ENCODE data around the gene HOXD8.

The HOXD8 gene

GRCh38 chr2:176117162-176117822 lies 12.2 kb upstream of the HOXD8 start:
- DNase-seq: no peak

DNA sequence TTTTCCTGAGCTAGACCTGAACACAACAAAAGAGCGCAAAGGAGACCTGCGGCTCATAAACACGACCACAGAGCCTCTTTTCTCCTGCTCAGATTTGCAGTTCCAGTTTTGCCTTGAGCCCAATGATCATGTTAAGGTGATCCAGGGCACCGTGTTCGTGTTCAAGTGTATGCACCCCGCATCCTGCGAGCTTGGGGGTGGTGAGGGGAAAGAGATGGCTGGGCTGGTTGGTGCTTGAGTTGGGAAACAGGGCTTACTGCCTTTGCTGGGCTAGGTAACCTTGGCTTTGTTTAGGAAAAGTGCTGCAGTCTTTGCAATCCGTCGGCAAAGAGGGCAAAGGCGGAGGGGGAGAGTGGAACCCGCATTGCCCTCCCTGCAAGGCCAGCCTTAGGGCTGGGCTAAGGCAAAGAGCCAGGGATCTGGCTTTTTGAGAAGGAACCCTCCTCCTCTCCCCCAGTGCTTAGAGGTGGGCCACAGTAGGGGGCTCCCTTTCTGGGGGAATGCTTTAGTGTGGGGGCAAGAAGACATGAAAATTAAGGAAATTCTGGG lies 11.6 kb upstream of the HOXD8 start:
- no peak for DNase-seq

GRCh38 chr2:176118601-176119339 lies 10.7 kb upstream of the HOXD8 start:
- peak; percentile 39 for DNase-seq

DNA sequence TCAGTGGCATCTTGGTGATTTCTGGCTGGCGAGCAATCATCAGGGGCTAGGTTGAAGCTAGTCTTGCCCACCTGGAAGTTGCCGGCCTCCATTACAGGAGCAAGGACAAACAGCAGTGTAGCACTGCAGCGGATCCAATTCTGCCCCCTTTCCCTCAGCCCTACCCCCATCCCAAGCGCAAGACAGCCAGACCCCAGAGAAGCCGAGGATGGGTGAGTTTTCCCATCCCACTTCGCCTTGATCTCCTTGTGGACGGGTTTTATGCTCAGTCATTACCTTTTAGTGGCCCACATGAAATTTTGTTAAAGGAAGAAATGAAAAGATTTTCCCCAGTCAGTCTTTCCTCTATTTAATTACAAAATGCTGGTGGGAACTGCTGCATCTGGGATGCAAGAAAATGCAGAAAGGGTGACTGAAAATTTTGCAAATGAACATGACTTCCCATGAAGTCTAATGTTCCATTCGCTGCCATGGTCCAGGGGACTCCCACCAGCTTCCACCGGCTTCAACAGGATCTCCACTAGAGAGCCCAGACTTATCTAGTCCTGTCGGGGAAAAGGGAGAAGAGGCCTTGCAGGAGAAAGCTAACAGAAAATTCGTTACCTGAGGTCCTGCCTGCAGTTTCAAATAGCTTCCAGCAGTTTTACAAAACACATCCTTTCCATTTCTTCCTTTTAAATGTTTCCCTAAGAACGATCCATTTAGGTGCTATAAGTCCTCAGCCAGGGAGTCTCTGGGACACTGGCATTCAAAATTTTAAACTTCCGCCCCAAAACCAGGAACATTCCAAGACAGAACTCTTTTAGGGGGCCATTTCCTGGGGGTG lies 8.9 kb upstream of the HOXD8 start:
- DNase-seq: no peak

DNA sequence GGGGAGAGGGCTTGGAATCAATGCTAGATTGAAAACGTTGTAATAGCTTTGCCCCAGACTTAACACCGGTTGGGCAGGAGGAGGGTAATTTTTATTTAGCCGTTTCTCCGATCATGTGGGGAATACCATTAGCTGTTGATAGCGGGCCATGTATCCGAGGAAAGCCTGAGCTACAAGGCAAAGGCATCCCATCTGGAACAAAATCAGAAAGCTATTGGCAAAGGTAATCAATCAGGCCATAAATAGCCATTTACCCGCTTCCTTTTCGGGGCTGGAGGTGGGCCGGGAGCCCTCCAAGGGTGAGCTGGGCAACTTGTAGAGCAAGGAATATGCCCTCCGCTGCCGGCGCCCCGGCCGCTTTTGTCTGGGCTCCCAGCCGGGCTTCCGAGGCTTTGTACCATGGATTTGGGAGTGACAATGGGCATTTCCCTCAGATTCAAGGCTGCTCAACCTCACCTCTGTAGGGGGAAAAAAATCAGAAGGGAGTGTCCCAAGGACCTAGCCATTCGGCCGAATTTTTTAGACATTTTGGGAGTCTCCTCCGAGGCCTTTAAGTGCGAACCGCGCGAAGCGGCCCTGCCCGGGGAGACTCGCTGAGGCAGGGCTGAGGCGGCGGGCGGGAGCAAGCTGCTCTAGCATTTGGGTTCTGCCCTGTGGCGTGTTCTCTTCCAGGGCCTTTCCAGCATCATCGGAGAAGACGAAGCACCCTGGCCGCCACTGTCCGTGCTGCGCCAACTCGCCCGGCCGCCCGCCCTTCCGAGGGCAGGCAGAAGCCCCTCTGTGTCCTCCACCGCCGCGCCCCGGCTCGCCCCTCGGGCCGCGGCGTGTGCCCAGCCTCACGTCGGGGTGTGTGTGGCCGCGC lies 8.1 kb upstream of the HOXD8 start:
- DNase-seq: no peak

- no peak for DNase-seq
These were observed 7.3 kb upstream of the HOXD8 start for GRCh38 chr2:176122052-176122682.

- no peak for DNase-seq
These were observed 6.7 kb upstream of the HOXD8 start, which contains the start of gene HOXD9 for GRCh38 chr2:176122683-176123410. Gene HOXD9 (plus strand): TSS chr2:176122719. CDS start chr2:176122769, 50 bp downstream.

DNA sequence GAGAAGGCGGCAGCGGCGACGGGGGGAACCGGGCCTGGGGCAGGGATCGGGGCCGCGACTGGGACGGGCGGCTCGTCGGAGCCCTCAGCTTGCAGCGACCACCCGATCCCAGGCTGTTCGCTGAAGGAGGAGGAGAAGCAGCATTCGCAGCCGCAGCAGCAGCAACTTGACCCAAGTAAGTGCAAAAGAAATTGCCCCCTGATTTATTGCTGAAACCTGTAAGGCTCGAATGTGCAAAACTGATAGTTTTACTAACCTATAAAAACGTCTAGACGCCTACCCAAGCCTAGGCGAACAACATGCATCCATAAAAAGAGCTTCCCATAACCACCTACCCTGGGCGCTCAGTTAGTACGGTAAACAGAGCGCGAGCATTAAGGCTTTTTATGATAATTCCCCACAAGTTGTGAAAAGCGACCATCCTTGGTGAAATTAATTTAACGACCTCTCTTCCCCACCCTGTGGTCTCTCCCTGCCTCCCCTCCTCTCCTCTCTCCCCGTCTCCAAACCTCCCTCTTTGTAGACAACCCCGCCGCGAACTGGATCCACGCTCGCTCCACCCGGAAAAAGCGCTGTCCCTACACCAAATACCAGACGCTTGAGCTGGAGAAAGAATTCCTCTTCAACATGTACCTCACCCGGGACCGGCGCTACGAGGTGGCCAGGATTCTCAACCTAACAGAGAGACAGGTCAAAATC lies 5.9 kb upstream of the HOXD8 start:
- DNase-seq: no peak

DNA sequence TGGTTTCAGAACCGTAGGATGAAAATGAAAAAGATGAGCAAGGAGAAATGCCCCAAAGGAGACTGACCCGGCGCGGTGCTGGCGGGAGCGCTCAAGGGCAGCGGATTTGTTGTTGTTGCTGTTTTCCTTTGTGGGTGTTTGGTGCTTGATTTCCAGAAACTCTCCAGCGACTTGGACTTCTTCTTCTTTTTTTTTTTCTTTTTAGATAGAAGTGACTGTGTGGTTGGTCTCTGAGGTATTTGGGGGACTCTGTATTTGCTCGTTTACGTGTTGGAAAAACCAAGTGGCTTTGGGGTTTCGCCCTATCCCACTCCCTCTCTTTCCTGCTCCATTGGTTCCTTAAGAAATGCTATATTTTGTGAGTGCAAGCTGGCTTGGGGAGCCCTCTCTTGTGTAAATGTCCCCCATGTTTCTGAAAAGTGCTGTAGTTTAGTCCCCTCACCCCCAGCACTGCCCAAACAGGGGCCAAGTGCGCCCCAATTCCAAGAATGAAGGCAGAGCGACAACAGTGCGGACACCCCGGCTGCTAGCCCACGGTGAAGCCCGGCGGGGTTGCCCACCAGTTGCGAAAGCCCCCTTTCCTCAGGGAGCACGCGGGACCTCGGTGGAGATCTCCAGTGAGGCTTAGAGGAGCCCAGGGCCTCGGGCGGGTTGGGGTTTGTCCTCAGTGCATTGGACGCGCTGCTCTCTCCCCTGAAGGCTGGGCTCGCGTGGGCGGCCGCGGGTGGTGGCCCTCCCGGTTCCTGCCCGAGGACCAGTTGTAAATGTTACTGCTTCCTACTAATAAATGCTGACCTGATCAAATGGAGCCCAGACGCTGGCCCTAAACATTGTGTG lies 5.2 kb upstream of the HOXD8 start:
- no peak for DNase-seq

GRCh38 chr2:176124947-176125771 lies 4.3 kb upstream of the HOXD8 start:
- no peak for DNase-seq

- no peak for DNase-seq
These were observed 3.8 kb upstream of the HOXD8 start for GRCh38 chr2:176125772-176126054.

DNA sequence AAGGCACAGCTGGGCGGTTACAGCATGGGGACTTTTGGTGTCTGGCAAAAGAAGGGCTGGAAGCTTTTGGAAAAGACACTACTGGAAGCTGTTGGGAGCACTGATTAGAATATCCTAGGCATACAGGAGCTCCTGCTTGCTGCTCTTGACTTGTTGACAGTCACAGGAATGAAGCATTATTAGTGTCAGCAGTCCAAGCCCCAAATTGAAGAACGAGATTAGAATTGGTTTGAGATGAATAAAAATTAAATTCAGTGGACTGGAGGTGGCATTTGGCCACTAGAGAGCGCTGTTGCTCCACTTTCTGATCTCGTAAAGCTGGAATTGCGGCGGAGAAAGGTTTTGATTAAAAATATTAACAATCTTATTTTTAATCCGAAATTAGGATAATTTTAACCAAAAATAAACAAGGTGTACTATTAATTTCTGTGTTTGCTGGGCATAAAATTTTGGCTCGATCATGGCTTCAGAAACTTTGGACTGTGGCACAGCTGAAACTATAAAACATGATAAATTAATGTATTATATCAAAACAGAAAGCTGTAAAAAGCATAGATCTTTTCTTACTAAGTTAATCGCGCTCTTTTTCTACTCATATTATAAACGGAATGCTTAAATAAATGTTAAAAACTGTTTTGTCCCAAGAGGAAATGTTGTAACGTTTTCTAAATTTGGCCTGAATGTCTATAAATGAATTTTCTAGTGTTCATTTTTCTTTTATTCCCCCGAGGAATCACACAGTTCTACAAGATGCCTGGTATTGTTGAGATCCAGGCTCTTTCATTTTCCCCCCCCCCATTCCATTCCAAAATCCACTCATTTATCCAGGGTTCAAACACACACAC lies 2.4 kb upstream of the HOXD8 start:
- no peak for DNase-seq

- DNase-seq: no peak
These were observed 1.8 kb upstream of the HOXD8 start for GRCh38 chr2:176127774-176128072.

DNA sequence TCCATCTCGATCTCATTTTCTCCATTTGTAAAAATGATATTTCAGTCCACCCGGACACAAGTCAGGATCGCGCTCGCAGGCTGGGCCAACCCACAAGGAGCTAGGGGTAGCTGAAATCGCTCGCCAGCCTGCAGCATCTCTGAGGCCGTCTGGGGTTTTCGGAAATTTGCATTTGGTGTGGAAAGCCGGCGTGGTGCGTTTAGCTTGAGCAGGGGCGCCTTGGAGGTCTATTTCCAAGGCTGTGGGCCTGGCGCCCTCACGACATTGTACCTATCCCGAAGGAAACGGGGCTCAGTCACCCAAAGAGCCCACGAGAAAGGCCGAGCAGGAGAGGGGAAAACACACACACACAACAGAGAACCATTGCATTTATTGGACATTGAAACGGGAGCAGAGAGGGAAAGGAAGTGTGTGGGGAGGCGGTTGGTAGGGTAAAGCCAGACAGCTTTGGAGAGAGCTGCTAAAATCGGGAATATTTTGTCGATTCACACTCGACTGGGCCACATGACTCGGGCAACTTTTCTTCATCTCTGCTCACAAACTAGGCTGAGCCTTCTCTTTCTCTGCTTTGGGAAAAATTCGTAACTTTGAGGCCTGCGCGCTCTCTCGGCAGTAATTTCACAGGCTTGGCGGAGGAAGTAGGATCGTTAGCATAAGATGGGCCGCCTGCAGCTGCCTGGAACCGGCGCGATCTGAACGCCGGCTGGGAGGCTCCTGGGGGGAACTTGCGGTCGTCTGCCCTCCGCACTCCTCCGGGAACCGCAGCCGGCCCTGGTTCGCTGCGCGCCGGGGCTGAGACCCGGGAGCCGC lies 1.1 kb upstream of the HOXD8 start:
- no peak for DNase-seq

DNA sequence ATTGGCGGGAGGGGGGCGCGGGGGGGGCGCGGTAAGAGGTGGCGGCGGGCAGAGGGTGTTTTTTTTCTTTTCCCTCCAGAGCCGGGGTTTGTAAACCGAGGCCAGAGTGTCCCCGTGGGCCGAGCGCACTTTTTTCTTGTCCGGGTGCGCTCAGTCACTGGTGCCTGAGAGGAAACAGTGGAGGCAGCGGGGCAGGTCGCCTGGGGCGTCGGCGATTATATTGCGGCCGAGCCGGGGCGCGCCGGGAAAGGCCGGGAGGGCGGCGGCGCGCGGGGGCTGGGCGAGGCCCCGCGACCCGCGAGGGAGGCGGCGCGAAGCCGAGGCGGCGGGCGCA lies 275 bp downstream of the HOXD8 start:
- DNase-seq: no peak

DNA sequence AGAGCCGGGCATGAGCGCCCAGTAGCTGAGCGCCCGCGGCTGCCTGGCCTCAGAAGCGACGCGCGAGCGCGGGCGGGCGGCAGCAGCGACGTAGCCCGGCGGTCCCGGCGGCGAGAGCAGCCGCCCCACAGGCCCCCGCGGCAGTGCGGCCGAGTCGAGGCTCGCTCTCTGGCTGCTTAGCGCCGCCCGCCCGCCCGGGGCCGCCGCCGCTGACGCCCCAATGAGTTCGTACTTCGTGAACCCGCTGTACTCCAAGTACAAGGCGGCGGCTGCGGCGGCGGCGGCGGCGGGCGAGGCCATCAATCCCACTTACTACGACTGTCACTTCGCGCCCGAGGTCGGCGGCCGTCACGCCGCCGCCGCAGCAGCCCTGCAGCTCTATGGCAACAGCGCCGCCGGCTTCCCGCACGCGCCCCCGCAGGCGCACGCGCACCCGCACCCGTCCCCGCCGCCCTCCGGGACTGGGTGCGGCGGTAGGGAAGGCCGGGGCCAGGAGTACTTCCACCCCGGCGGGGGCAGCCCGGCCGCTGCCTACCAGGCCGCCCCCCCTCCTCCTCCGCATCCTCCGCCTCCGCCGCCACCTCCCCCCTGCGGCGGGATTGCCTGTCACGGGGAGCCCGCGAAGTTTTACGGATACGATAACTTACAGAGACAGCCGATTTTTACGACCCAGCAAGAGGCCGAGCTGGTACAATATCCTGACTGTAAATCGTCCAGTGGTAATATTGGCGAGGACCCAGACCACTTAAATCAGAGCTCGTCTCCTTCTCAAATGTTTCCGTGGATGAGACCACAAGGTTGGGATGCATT lies 847 bp downstream of the HOXD8 start:
- no peak for DNase-seq
